Heart right ventricle (tissue), 16 donors: ENCODE results near the gene TAGLN2. TPM values are rescaled to one million over a fixed set of nuclear protein-coding genes. Genes with fewer than 3 reads are reported as not detected.

ENCODE experiments used
- ATAC-seq, 8 donors: fragments of 200-7000 bp; cut with Tn5 transposase; one replicate each; pipeline ENCODE4 v1.9.1; 2020; ENCODE audit warnings: mild to moderate bottlenecking in 8 of 8, moderate library complexity in 8 of 8, moderate number of reproducible peaks in 1 of 8
- DNase-seq, 2 donors: peaks; one replicate each; pipeline ENCODE4 v3.0.0-alpha.2; 2020
- H3K27ac ChIP-seq, 10 donors: fragments of 200-600 bp; sonication (generic) in 2 of 10; one replicate each; pipeline versions ENCODE4 v1.5.0 to v1.8.0; 2020 to 2022; ENCODE audit warnings: mild to moderate bottlenecking in 3 of 10
- H3K27me3 ChIP-seq, 7 donors: fragments of 200-600 bp; one replicate each; pipeline ENCODE4 v1.8.0; 2021 to 2022; ENCODE audit warnings: mild to moderate bottlenecking in 2 of 7
- H3K36me3 ChIP-seq, 9 donors: fragments of 200-600 bp; sonication (generic) in 1 of 9; one replicate each; pipeline versions ENCODE4 v1.5.0 to v1.8.0; 2020 to 2022; ENCODE audit warnings: mild to moderate bottlenecking in 2 of 9
- H3K4me1 ChIP-seq, 9 donors: fragments of 200-600 bp; sonication (generic) in 1 of 9; one replicate each; pipeline versions ENCODE4 v1.5.0 to v1.8.0; 2020 to 2022; ENCODE audit warnings: mild to moderate bottlenecking in 4 of 9
- H3K4me3 ChIP-seq, 10 donors: fragments of 200-600 bp; sonication (generic) in 2 of 10; one replicate each; pipeline versions ENCODE4 v1.5.0 to v1.8.0; 2020 to 2022; ENCODE audit warnings: mild to moderate bottlenecking in 7 of 10, moderate library complexity in 2 of 10
- H3K9me3 ChIP-seq, 11 donors: fragments of 200-600 bp in 10 of 11; sonication (generic) in 2 of 11; one replicate each; pipeline versions ENCODE4 v1.5.0 to v1.8.0; 2013 to 2022; ENCODE audit warnings: mild to moderate bottlenecking in 2 of 11, control low read depth in 1 of 11, moderate library complexity in 1 of 11
- WGBS, 2 donors: extraction: QIAGEN DNeasy Blood & Tissue Kit; methylation state at CpG; one replicate each; pipeline ENCODE4 v1.1.7; 2013; ENCODE audit warnings: inconsistent platforms in 1 of 2; 5-methylcytosine and 5-hydroxymethylcytosine counted together
- intact Hi-C, 10 donors: fragments of 100-400 bp; cut with DNase I; formaldehyde crosslinking; loops; one replicate each; pipeline versions ENCODE4 v1.11.1 to v1.14.2; 2022
- polyA plus RNA-seq, 2 donors: library from polyadenylated mRNA; stranded (reverse); fragments of 200-250 nt; gene quantifications; one replicate each; pipeline ENCODE4 v1.2.3, GENCODE V29; 2013
- total RNA-seq, 10 donors: library from RNA; stranded (reverse); fragmentation: NEBNext Ultra II Directional in 3 of 10; extraction: Animal tissue kit (Norgen Biotek cat#: 25700) in 3 of 10; gene quantifications; one replicate each; pipeline versions ENCODE4 v1.2.1 to v1.2.4, GENCODE V29; 2021 to 2023
- TF ChIP-seq, protein P1 (sequence below), 9 donors: fragments of 200-600 bp; sonication (generic) in 2 of 9; IDR thresholded peaks; one replicate each; pipeline versions ENCODE4 v1.5.0 to v1.8.0; 2021 to 2022; ENCODE audit warnings: antibody characterized with exemption in 9 of 9, mild to moderate bottlenecking in 5 of 9, moderate library complexity in 1 of 9
- donor health status: Arrhythmogenic right ventricular cardiomyopathy.
- donor health status: ischemic (EF 13 %, LVEDD 7.1; RV severe dilation, severe dysfunction).
- donor health status: healthy with polysubstance abuse.
- donor health status: DM: no; HTN: yes; CAD: no.
- donor health status: DM: no; HTN: no; CAD: no.
- donor health status: ischemic (EF 25% LVEDD 6.9; RV normal size, moderate dysfunction).
- donor health status: ischemic (EF 25% LVEDD 5.7; RV mildly dilated, moderate dysfunction).
- donor health status: healthy.
- donor health status: DM: yes; HTN: yes; CAD: no.
- donor health status: Ischemic cardiomyopathy.
- donor health status: ischemic (EF 35%, LVEDD 5.7; RV mildly dilated, moderate dysfunction).
- donor health status: nonischemic (EF 11% LVEDD 7.7; RV severe dilation, severe dysfunction).
- donor health status: DM: yes; HTN: yes; CAD: no.
- donor health status: PGD.
- donor health status: ischemic (EF 29% LVEDD 5.4; RV normal size, mild dysfunction).
- donor health status: nonischemic (EF 23%, LVEDD 6.1; RV moderate dilation, normal function).

Gene TAGLN2
- total and polyA plus RNA-seq, 12 donors = 65.9 to 283 (median 103) TPM

GRCh38 chr1:159931101-159931794, 5.9 kb upstream of the TAGLN2 start:
- H3K4me1 ChIP-seq = peaks cover 1 to 11% (median 8%) of the 10 kb centered on the region in 9 donors
- ATAC-seq = no peak
- no peaks in the 10 kb centered on the region for H3K9me3 ChIP-seq
- DNase-seq = no peak
- H3K27me3 ChIP-seq = no peaks in the 10 kb centered on the region
- no peak overlapping the region for H3K4me3 ChIP-seq
- TF ChIP-seq, protein P1, sequence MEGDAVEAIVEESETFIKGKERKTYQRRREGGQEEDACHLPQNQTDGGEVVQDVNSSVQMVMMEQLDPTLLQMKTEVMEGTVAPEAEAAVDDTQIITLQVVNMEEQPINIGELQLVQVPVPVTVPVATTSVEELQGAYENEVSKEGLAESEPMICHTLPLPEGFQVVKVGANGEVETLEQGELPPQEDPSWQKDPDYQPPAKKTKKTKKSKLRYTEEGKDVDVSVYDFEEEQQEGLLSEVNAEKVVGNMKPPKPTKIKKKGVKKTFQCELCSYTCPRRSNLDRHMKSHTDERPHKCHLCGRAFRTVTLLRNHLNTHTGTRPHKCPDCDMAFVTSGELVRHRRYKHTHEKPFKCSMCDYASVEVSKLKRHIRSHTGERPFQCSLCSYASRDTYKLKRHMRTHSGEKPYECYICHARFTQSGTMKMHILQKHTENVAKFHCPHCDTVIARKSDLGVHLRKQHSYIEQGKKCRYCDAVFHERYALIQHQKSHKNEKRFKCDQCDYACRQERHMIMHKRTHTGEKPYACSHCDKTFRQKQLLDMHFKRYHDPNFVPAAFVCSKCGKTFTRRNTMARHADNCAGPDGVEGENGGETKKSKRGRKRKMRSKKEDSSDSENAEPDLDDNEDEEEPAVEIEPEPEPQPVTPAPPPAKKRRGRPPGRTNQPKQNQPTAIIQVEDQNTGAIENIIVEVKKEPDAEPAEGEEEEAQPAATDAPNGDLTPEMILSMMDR (IDR thresholded peaks at IDR 0.05) = no peak
- no peaks in the 10 kb centered on the region for H3K36me3 ChIP-seq
- intact Hi-C loops = loop anchor here in 1 of 10 donors (10.0 kb wide), 1 partner anchor 444 kb away; no protein-coding TSS in a partner anchor
- 91 to 92% methylated on average over 13 of the region's 13 CpGs for WGBS, 2 donors
- no peak overlapping the region for H3K27ac ChIP-seq

DNA sequence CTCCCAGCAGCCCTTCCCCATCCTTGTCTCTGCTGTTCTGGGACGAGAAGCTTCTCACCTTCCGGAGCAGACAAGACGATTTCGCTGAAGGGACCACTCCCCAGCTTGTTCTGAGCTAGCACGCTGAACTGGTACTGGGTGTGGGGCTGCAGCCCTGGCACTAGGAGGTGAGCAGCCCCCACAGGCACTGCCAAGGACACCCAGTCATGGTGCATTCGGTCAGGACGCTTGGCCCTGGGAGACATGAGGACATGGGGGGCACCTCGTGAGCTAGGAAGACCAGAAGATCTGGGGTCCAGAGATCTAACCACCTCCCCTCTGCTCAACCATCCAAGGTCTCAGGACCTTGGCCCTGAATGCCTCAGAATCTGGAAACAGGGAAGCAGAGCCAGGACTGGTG, 5.3 kb upstream of the TAGLN2 start:
- no peak for DNase-seq
- H3K36me3 ChIP-seq = no peaks in the 10 kb centered on the region
- no peak overlapping the region for H3K27ac ChIP-seq
- H3K9me3 ChIP-seq = no peaks in the 10 kb centered on the region
- TF ChIP-seq, protein P1 (IDR thresholded peaks at IDR 0.05) = no peak
- H3K27me3 ChIP-seq = no peaks in the 10 kb centered on the region
- H3K4me3 ChIP-seq = no peak overlapping the region
- H3K4me1 ChIP-seq = peaks cover 3 to 12% (median 8%) of the 10 kb centered on the region in 9 donors
- intact Hi-C loops = loop anchor here in 1 of 10 donors (10.0 kb wide), 1 partner anchor 444 kb away; no protein-coding TSS in a partner anchor
- 95% methylated on average over 8 of the region's 8 CpGs for WGBS, 2 donors
- no peak for ATAC-seq

- 93 to 97% methylated on average over 11 of the region's 11 CpGs for WGBS, 2 donors
- H3K27me3 ChIP-seq = no peaks in the 10 kb centered on the region
Observed at GRCh38 chr1:159930216-159930615, 4.9 kb upstream of the TAGLN2 start.

More at GRCh38 chr1:159930216-159930615, 4.9 kb upstream of the TAGLN2 start:
- Histone ChIP-seq H3K4me1 (peaks cover 3 to 12% (median 9%) of the 10 kb centered on the region in 9 donors), H3K9me3 (no peaks in the 10 kb centered on the region), H3K4me3 (no peak overlapping the region), H3K36me3 (no peaks in the 10 kb centered on the region), H3K27ac (no peak overlapping the region)
- ATAC-seq = no peak
- TF ChIP-seq, protein P1 (IDR thresholded peaks at IDR 0.05) = no peak
- intact Hi-C loops = loop anchor here in 1 of 10 donors (10.0 kb wide), 1 partner anchor 445 kb away; no protein-coding TSS in a partner anchor
- DNase-seq = no peak
